GM19025 (cell line): Measurements from ENCODE around the gene MOCS2.

Source experiments
- ATAC-seq: cut with Tn5 transposase; IDR thresholded peaks from one replicate; pipeline ENCODE4 v1.9.1; 2021; ENCODE audit warnings: mild to moderate bottlenecking, low read depth, moderate library complexity; ENCODE audit not compliant: unreplicated experiment

Gene MOCS2

DNA sequence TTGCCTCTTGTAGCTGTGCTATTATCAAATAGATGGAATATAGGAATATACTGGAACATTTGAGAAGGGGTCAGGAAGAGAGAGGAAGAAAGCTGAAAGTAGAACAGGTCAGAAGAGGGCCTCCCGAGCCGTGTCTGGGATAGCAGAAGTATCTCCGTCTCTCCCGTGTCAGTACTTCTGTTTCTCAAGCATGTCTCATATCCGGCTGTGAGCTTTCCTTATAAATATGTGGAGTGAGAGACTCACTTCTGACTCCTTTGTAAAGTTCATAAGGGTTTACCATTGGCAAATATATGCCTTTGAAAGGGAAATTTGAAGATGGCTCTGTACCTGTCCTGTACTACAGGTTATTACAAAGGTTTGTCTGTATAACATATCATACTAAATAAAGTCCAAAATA lies 50.3 kb downstream of the MOCS2 start:
- ATAC-seq = no peak

DNA sequence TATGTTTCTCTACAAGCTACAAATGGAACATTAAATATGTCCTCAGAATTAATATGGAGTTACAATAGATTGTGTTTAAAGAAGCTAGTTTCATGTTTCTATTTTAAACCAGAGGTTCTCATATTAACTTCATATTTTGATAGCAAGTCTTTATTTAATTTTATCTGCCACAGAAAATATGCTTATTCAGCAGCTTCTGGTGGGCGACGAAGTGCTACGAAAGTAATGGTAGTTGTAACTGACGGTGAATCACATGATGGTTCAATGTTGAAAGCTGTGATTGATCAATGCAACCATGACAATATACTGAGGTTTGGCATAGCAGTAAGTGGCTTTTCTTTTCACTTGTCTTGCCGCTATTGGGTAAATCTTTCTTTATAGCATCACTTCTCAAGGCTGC lies 54.2 kb downstream of the MOCS2 start:
- ATAC-seq = no peak

DNA sequence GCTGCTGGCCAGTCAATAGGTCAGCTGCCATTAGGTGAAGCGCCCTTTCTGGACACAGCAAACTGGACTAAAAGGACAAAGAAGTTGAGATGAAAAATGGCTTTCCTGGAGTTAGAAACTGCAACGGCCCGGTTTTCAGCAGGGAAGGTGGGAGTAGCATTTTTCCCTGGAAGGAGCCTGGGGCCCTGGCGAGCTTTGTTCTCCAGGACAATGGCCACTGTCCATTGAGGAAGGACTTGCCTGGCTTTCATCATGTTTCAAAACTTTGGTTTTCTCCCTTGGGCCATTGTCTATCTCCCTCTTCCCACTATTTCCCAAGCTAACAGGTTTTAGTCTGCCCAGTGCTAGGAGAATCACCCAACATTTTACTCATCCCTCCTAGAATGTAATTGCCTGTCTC lies 56.2 kb downstream of the MOCS2 start:
- no peak for ATAC-seq

DNA sequence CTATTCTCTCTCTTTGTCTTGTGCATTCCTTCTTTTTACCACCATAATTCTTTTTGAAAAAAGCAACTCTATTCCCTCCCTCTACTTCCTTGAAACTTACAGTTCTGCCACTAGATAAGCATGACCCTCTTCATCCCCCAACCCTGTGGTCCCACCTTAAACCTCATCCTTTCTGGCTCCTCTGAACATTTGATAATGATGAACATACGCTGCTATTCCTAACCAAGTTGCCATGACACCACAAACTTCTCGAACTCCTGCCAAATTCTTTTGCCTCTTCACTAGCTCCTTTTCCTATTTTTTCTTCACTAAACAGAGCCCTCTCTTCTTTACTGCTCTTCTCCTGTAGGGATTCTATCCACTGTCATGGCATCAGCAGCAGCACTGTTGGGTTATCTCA lies 57.1 kb downstream of the MOCS2 start:
- no peak for ATAC-seq

DNA sequence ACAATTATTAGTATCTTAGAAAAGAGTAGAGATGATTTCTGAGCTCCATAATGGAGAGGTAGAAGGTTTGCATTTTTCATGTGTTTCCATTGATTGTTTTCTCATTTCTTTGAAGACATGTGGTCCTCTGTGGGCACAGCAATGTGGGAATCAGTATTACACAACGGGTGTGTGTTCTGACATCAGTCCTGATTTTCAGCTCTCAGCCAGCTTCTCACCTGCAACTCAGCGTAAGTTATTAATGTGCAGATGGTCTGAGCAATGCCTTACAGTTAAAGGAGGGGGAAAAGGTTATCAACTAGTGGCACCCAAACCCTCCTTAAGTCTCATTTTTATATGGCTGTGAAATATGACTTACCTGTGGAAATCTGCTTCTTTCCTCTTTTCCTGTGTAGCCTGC lies 61.3 kb downstream of the MOCS2 start:
- ATAC-seq = no peak
